Keratinocyte (primary cell): ENCODE data around the gene MED27. TPM values are rescaled to one million over a fixed set of nuclear protein-coding genes. Genes with fewer than 3 reads are reported as not detected.

ENCODE experiments used
- DNase-seq: peaks from one replicate; pipeline ENCODE4 v3.0.0-alpha.2; 2011; ENCODE audit warnings: low read depth, missing footprints, low spot score
- FAIRE-seq: peaks from 2 replicates; lab custom pipeline; 2011; peaks lifted over from hg19 to GRCh38; lab: Jason Lieb, UNC
- H2AFZ ChIP-seq: 2 replicates; pipeline ENCODE4 v1.6.0; 2012; ENCODE audit warnings: low read length, control low read depth, inconsistent platforms; ENCODE audit not compliant: control insufficient read depth
- H3K27ac ChIP-seq: 2 replicates; pipeline ENCODE4 v1.5.1; 2011; ENCODE audit warnings: low read length; ENCODE audit not compliant: control insufficient read depth, insufficient read depth
- H3K27me3 ChIP-seq: 3 replicates; pipeline ENCODE4 v1.6.0; 2011; ENCODE audit warnings: low read length; ENCODE audit not compliant: control insufficient read depth, insufficient read depth; ENCODE audit errors: extremely low read depth
- H3K36me3 ChIP-seq, 2 experiments: 2 replicates in 1 of 2; 3 replicates in 1 of 2; pipeline ENCODE4 v1.5.1; 2011; ENCODE audit warnings: low read length in 2 of 2, mild to moderate bottlenecking in 1 of 2; ENCODE audit not compliant: control insufficient read depth in 2 of 2, insufficient read depth in 2 of 2; ENCODE audit errors: extremely low read depth in 1 of 2
- H3K4me1 ChIP-seq: 3 replicates; pipeline ENCODE4 v1.5.1; 2011; ENCODE audit warnings: low read length; ENCODE audit not compliant: control insufficient read depth, insufficient read depth; ENCODE audit errors: extremely low read depth
- H3K4me2 ChIP-seq: 3 replicates; pipeline ENCODE4 v1.6.0; 2011; ENCODE audit warnings: low read depth, low read length; ENCODE audit not compliant: control insufficient read depth, insufficient read depth; ENCODE audit errors: extremely low read depth
- H3K4me3 ChIP-seq, 3 experiments: fragments of 200-600 bp in 1 of 3; sonication (generic) in 1 of 3; 2 replicates in 2 of 3; 3 replicates in 1 of 3; pipeline ENCODE4 v1.5.1; 2011 to 2016; ENCODE audit warnings: low read length in 3 of 3, mild to moderate bottlenecking in 3 of 3, control low read depth in 2 of 3, inconsistent platforms in 1 of 3, low read depth in 1 of 3, mixed read lengths in 1 of 3, mixed run types in 1 of 3, moderate library complexity in 1 of 3; ENCODE audit not compliant: control insufficient read depth in 2 of 3, insufficient read depth in 2 of 3; ENCODE audit errors: extremely low read depth in 1 of 3
- H3K79me2 ChIP-seq: 2 replicates; pipeline ENCODE4 v1.6.0; 2012; ENCODE audit warnings: low read length; ENCODE audit not compliant: control insufficient read depth, insufficient read depth
- H3K9ac ChIP-seq: 3 replicates; pipeline ENCODE4 v1.6.0; 2011; ENCODE audit warnings: low read length; ENCODE audit not compliant: control insufficient read depth, insufficient read depth; ENCODE audit errors: extremely low read depth
- H3K9me1 ChIP-seq: 3 replicates; pipeline ENCODE4 v1.6.0; 2011; ENCODE audit warnings: low read length; ENCODE audit not compliant: control insufficient read depth, insufficient read depth; ENCODE audit errors: extremely low read depth
- H3K9me3 ChIP-seq: 2 replicates; pipeline ENCODE4 v1.5.1; 2012; ENCODE audit warnings: low read depth, low read length; ENCODE audit not compliant: control insufficient read depth
- H4K20me1 ChIP-seq: 3 replicates; pipeline ENCODE4 v1.6.0; 2011; ENCODE audit warnings: low read length; ENCODE audit not compliant: control insufficient read depth, insufficient read depth; ENCODE audit errors: extremely low read depth
- CTCF ChIP-seq, 3 experiments: IDR thresholded peaks in 1 of 3; conservative IDR thresholded peaks in 1 of 3; optimal IDR thresholded peaks in 1 of 3; 2 replicates in 2 of 3; 3 replicates in 1 of 3; pipeline versions ENCODE3 to v1.5.1; 2011; ENCODE audit warnings: low read length in 3 of 3, mild to moderate bottlenecking in 3 of 3, moderate library complexity in 2 of 3, control low read depth in 1 of 3, inconsistent platforms in 1 of 3; ENCODE audit not compliant: insufficient read depth in 2 of 3; ENCODE audit errors: extremely low read depth in 1 of 3
- EZH2 ChIP-seq: IDR thresholded peaks from one replicate; pipeline ENCODE4 v1.6.1; 2012; ENCODE audit warnings: inconsistent platforms, mild to moderate bottlenecking, low read length, moderate library complexity
- dilution Hi-C: fragments of 300-500 bp; cut with MboI; formaldehyde crosslinking; loops from one replicate; pipeline ENCODE4 v1.7.0; 2020; ENCODE audit warnings: low sequenced_read_pairs; ENCODE audit not compliant: extremely low pct_ligation_motif_present
- polyA plus RNA-seq, 5 experiments: library from polyadenylated mRNA; depleted of rRNA in 3 of 5; stranded (reverse) in 3 of 5; stranded (forward) in 1 of 5; unstranded in 1 of 5; fragments of >200 nt; gene quantifications; 1 replicate in 1 of 5; 2 replicates in 3 of 5; 3 replicates in 1 of 5; pipeline versions ENCODE4 v1.2.1 to v1.2.3, GENCODE V29; 2011 to 2012; ENCODE audit warnings: missing spikeins in 2 of 5, low read depth in 1 of 5, low replicate concordance in 1 of 5

Gene MED27
- polyA plus RNA-seq, 1 donor (not counting 4 experiments of a cell fraction or from before 2014, with no cell fraction given), result 39.0 TPM

- H3K9ac ChIP-seq, result no peak overlapping the region
- no peaks in the 10 kb centered on the region for H3K9me1 ChIP-seq
- no peak overlapping the region for H2AFZ ChIP-seq
- no peaks in the 10 kb centered on the region for H3K4me1 ChIP-seq
- TF ChIP-seq CTCF (optimal IDR thresholded peaks at IDR 0.05 in 1 of 3, IDR thresholded peaks at IDR 0.05 in 1 of 3, conservative IDR thresholded peaks at IDR 0.05 in 1 of 3; ENCODE audit: extremely low read depth in 1 of 3, insufficient read depth in 2 of 3, low read length in 3 of 3), result no peak
- TF ChIP-seq EZH2, result no peak
- H3K4me3 ChIP-seq, result no peak overlapping the region
- H3K9me3 ChIP-seq, result no peaks in the 10 kb centered on the region
- no peaks in the 10 kb centered on the region for H4K20me1 ChIP-seq
- no peak overlapping the region for H3K4me2 ChIP-seq
- H3K36me3 ChIP-seq, result no peaks in the 10 kb centered on the region
- no peaks in the 10 kb centered on the region for H3K79me2 ChIP-seq
- no peaks in the 10 kb centered on the region for H3K27me3 ChIP-seq
- no peak for FAIRE-seq
- H3K27ac ChIP-seq, result no peak overlapping the region
- DNase-seq, result no peak
- dilution Hi-C loops, result no loop called here
Measured at GRCh38 chr9:131865446-131866195, 214.0 kb downstream of the MED27 start.

GRCh38 chr9:131864531-131864930, 215.1 kb downstream of the MED27 start:
- H3K9me1 ChIP-seq, result no peaks in the 10 kb centered on the region
- H3K4me2 ChIP-seq, result no peak overlapping the region
- TF ChIP-seq EZH2, result no peak
- TF ChIP-seq CTCF (optimal IDR thresholded peaks at IDR 0.05 in 1 of 3, IDR thresholded peaks at IDR 0.05 in 1 of 3, conservative IDR thresholded peaks at IDR 0.05 in 1 of 3; ENCODE audit: extremely low read depth in 1 of 3, insufficient read depth in 2 of 3, low read length in 3 of 3), result no peak
- H3K9me3 ChIP-seq, result no peaks in the 10 kb centered on the region
- DNase-seq, result no peak
- H3K27me3 ChIP-seq, result no peaks in the 10 kb centered on the region
- no peaks in the 10 kb centered on the region for H4K20me1 ChIP-seq
- H2AFZ ChIP-seq, result no peak overlapping the region
- H3K27ac ChIP-seq, result no peak overlapping the region
- no peaks in the 10 kb centered on the region for H3K4me1 ChIP-seq
- FAIRE-seq, result no peak
- dilution Hi-C loops, result no loop called here
- H3K9ac ChIP-seq, result no peak overlapping the region
- no peaks in the 10 kb centered on the region for H3K79me2 ChIP-seq
- no peaks in the 10 kb centered on the region for H3K36me3 ChIP-seq
- no peak overlapping the region for H3K4me3 ChIP-seq
